Neural progenitor cell (in vitro differentiated cells): ENCODE data around the gene ERGIC1. TPM values are rescaled to one million over a fixed set of nuclear protein-coding genes. Genes with fewer than 3 reads are reported as not detected.

Source experiments
- DNase-seq: peaks from one replicate; pipeline ENCODE4 v3.0.0-alpha.2; 2016; ENCODE audit warnings: low spot score
- H2AFZ ChIP-seq: fragments of 200-600 bp; sonication (generic); replicated peaks from 2 replicates; pipeline ENCODE4 v1.6.1; 2016; ENCODE audit warnings: antibody characterized with exemption
- H3F3A ChIP-seq: fragments of 200-600 bp; sonication (generic); 2 replicates; pipeline ENCODE4 v1.6.1; 2016; ENCODE audit warnings: antibody characterized with exemption, low read depth
- H3K27ac ChIP-seq: fragments of 200-600 bp; sonication (generic); 2 replicates; pipeline ENCODE4 v1.5.1; 2016; ENCODE audit warnings: mild to moderate bottlenecking
- H3K27me3 ChIP-seq: fragments of 200-600 bp; sonication (generic); 2 replicates; pipeline ENCODE4 v1.6.1; 2016; ENCODE audit warnings: mild to moderate bottlenecking, moderate library complexity
- H3K36me3 ChIP-seq: fragments of 200-600 bp; sonication (generic); 2 replicates; pipeline ENCODE4 v1.5.1; 2016
- H3K4me1 ChIP-seq: fragments of 200-600 bp; sonication (generic); 2 replicates; pipeline ENCODE4 v1.6.1; 2016; ENCODE audit warnings: mixed run types
- H3K4me2 ChIP-seq: fragments of 200-600 bp; sonication (generic); 2 replicates; pipeline ENCODE4 v1.6.1; 2016
- H3K4me3 ChIP-seq: fragments of 200-600 bp; sonication (generic); 2 replicates; pipeline ENCODE4 v1.5.1; 2016
- H3K79me2 ChIP-seq: fragments of 200-600 bp; sonication (generic); 2 replicates; pipeline ENCODE4 v1.6.1; 2016; ENCODE audit warnings: low read depth
- H3K9ac ChIP-seq: fragments of 200-600 bp; sonication (generic); 2 replicates; pipeline ENCODE4 v1.6.1; 2016
- H3K9me3 ChIP-seq: fragments of 200-600 bp; sonication (generic); 2 replicates; pipeline ENCODE4 v1.5.1; 2016; ENCODE audit warnings: low read depth
- H4K20me1 ChIP-seq: fragments of 200-600 bp; sonication (generic); 2 replicates; pipeline ENCODE4 v1.6.1; 2016; ENCODE audit warnings: low read depth
- H3K27ac Mint-ChIP-seq: 3 replicates; pipeline ENCODE4 v1.8.0; 2021; ENCODE audit warnings: mixed read lengths
- H3K27me3 Mint-ChIP-seq: 2 replicates; pipeline ENCODE4 v1.8.0; 2022; ENCODE audit warnings: low read depth, mild to moderate bottlenecking, inconsistent platforms, moderate library complexity, mixed read lengths; ENCODE audit not compliant: insufficient read depth
- H3K36me3 Mint-ChIP-seq: 3 replicates; pipeline ENCODE4 v1.8.0; 2021; ENCODE audit warnings: mixed read lengths
- H3K4me1 Mint-ChIP-seq: 3 replicates; pipeline ENCODE4 v1.8.0; 2021; ENCODE audit warnings: mixed read lengths
- H3K4me3 Mint-ChIP-seq: 3 replicates; pipeline ENCODE4 v1.8.0; 2021; ENCODE audit warnings: mild to moderate bottlenecking, moderate library complexity, mixed read lengths
- H3K9me3 Mint-ChIP-seq: 3 replicates; pipeline ENCODE4 v1.8.0; 2020; ENCODE audit warnings: mixed read lengths
- CTCF ChIP-seq: fragments of 200-600 bp; sonication (generic); IDR thresholded peaks from 2 replicates; pipeline ENCODE4 v1.5.1; 2017; ENCODE audit warnings: antibody characterized with exemption, mild to moderate bottlenecking
- EZH2 ChIP-seq: fragments of 200-600 bp; sonication (generic); IDR thresholded peaks from 2 replicates; pipeline ENCODE4 v1.6.1; 2017; ENCODE audit warnings: antibody characterized with exemption, mild to moderate bottlenecking, moderate library complexity
- EZH2phosphoT487 ChIP-seq: fragments of 200-600 bp; sonication (generic); IDR thresholded peaks from 2 replicates; pipeline ENCODE4 v1.6.1; 2017; ENCODE audit warnings: antibody characterized with exemption
- total RNA-seq: library from RNA; depleted of rRNA; stranded (reverse); fragments of >200 nt; gene quantifications from 2 replicates; pipeline ENCODE4 v1.2.3, GENCODE V29; 2015; ENCODE audit warnings: low replicate concordance

ERGIC1 gene
- total RNA-seq, 1 donor from 2014 or later = 28.7 TPM

GRCh38 chr5:172972552-172972951 is 138.5 kb downstream of the ERGIC1 start:
- Histone ChIP-seq H2AFZ (no peak overlapping the region), H3K27me3 (peaks cover 18% of the 10 kb centered on the region), H3K4me1 (no peaks in the 10 kb centered on the region), H3F3A (no peaks in the 10 kb centered on the region), H3K79me2 (no peaks in the 10 kb centered on the region), H3K4me2 (no peak overlapping the region), H3K4me3 (no peak overlapping the region), H3K9me3 (no peaks in the 10 kb centered on the region), H3K36me3 (no peaks in the 10 kb centered on the region), H3K27ac (no peak overlapping the region), H3K9ac (no peak overlapping the region), H4K20me1 (no peaks in the 10 kb centered on the region)
- Mint-ChIP-seq H3K36me3 (no peaks in the 10 kb centered on the region), H3K4me1 (no peaks in the 10 kb centered on the region), H3K27ac (peak overlapping the region; percentile 57), H3K9me3 (no peaks in the 10 kb centered on the region), H3K27me3 (peaks cover 2% of the 10 kb centered on the region), H3K4me3 (no peak overlapping the region)
- TF ChIP-seq CTCF (no peak), EZH2 (no peak), EZH2phosphoT487 (no peak)
- no peak for DNase-seq

- Histone ChIP-seq H3K36me3 (no peaks in the 10 kb centered on the region), H3K79me2 (no peaks in the 10 kb centered on the region), H3K4me2 (no peak overlapping the region), H3K4me3 (no peak overlapping the region), H3K9ac (no peak overlapping the region), H2AFZ (no peak overlapping the region), H3K27me3 (peaks cover 22% of the 10 kb centered on the region), H3F3A (no peaks in the 10 kb centered on the region), H3K4me1 (no peaks in the 10 kb centered on the region), H4K20me1 (no peaks in the 10 kb centered on the region), H3K27ac (no peak overlapping the region), H3K9me3 (no peaks in the 10 kb centered on the region)
- DNase-seq = no peak
- no peak overlapping the region for H3K27ac Mint-ChIP-seq
- no peaks in the 10 kb centered on the region for H3K9me3 Mint-ChIP-seq
- H3K4me3 Mint-ChIP-seq = no peak overlapping the region
- no peaks in the 10 kb centered on the region for H3K36me3 Mint-ChIP-seq
- no peaks in the 10 kb centered on the region for H3K4me1 Mint-ChIP-seq
- no peak for TF ChIP-seq CTCF
- no peak for TF ChIP-seq EZH2phosphoT487
- no peak for TF ChIP-seq EZH2
- peaks cover 3% of the 10 kb centered on the region for H3K27me3 Mint-ChIP-seq
Observed at GRCh38 chr5:172973127-172973916, 139.3 kb downstream of the ERGIC1 start.

- no peaks in the 10 kb centered on the region for H3F3A ChIP-seq
- H3K27me3 Mint-ChIP-seq = peaks cover 6% of the 10 kb centered on the region
- no peak overlapping the region for H3K4me2 ChIP-seq
- H3K9me3 Mint-ChIP-seq = no peaks in the 10 kb centered on the region
- no peaks in the 10 kb centered on the region for H3K4me1 ChIP-seq
- H3K27ac Mint-ChIP-seq = no peak overlapping the region
- H3K4me3 Mint-ChIP-seq = no peak overlapping the region
- H3K36me3 ChIP-seq = no peaks in the 10 kb centered on the region
- no peaks in the 10 kb centered on the region for H3K36me3 Mint-ChIP-seq
- no peak overlapping the region for H3K4me3 ChIP-seq
- no peak overlapping the region for H3K27ac ChIP-seq
- no peak for DNase-seq
- no peaks in the 10 kb centered on the region for H3K79me2 ChIP-seq
- no peak overlapping the region for H3K9ac ChIP-seq
- H4K20me1 ChIP-seq = no peaks in the 10 kb centered on the region
- H2AFZ ChIP-seq = no peak overlapping the region
- TF ChIP-seq CTCF (no peak), EZH2 (no peak), EZH2phosphoT487 (no peak)
- peaks cover 22% of the 10 kb centered on the region for H3K27me3 ChIP-seq
- no peaks in the 10 kb centered on the region for H3K4me1 Mint-ChIP-seq
- H3K9me3 ChIP-seq = no peaks in the 10 kb centered on the region
Observed at GRCh38 chr5:172973931-172974330, 139.9 kb downstream of the ERGIC1 start.
